Fibroblast of villous mesenchyme (primary cell): ENCODE measurements around the gene ZBTB5. TPM values are rescaled to one million over a fixed set of nuclear protein-coding genes. Genes with fewer than 3 reads are reported as not detected.
"Not testable (repeated sequence)": the region's sequence is repeated elsewhere in the genome, so short reads cannot be mapped to it uniquely, and the experiment has no call there.

ENCODE experiments used
- DNase-seq: peaks from one replicate; pipeline ENCODE4 v3.0.0-alpha.2; 2010; ENCODE audit warnings: low read depth
- H3K4me3 ChIP-seq: 2 replicates; pipeline ENCODE4 v1.5.1; 2011; ENCODE audit warnings: low read depth, mild to moderate bottlenecking, low read length
- total RNA-seq: library from RNA; depleted of rRNA; stranded (reverse); fragments of >200 nt; gene quantifications from 2 replicates; pipeline ENCODE4 v1.2.3, GENCODE V29; 2012
- TF ChIP-seq, protein P1 (sequence below): IDR thresholded peaks from 2 replicates; pipeline ENCODE4 v1.5.1; 2012; ENCODE audit warnings: low read depth, mild to moderate bottlenecking, low read length; ENCODE audit not compliant: insufficient read depth

Gene ZBTB5
- total RNA-seq, 1 donor = 12.5 TPM

DNA sequence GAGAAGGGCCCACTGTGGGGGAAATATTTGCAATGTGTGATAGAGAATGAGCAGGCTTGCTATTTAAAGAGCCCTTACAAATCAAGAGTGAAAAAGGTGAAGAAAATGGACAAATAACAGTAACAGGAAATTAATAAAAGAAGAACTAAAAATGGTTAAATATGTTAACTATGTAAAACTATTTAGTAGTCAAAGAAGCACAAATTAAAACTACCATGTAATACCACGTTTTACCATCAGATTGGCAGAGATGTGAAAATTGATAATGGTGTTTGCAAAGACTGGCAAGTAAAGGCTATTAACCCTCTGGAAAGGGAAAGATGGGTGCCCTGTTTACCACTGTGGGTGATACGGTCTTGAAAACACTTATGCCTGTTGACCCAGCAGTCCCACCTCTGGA, 65.9 kb downstream of the ZBTB5 start:
- no peak for DNase-seq
- no peak overlapping the region for H3K4me3 ChIP-seq
- TF ChIP-seq, protein P1, sequence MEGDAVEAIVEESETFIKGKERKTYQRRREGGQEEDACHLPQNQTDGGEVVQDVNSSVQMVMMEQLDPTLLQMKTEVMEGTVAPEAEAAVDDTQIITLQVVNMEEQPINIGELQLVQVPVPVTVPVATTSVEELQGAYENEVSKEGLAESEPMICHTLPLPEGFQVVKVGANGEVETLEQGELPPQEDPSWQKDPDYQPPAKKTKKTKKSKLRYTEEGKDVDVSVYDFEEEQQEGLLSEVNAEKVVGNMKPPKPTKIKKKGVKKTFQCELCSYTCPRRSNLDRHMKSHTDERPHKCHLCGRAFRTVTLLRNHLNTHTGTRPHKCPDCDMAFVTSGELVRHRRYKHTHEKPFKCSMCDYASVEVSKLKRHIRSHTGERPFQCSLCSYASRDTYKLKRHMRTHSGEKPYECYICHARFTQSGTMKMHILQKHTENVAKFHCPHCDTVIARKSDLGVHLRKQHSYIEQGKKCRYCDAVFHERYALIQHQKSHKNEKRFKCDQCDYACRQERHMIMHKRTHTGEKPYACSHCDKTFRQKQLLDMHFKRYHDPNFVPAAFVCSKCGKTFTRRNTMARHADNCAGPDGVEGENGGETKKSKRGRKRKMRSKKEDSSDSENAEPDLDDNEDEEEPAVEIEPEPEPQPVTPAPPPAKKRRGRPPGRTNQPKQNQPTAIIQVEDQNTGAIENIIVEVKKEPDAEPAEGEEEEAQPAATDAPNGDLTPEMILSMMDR = no peak

DNA sequence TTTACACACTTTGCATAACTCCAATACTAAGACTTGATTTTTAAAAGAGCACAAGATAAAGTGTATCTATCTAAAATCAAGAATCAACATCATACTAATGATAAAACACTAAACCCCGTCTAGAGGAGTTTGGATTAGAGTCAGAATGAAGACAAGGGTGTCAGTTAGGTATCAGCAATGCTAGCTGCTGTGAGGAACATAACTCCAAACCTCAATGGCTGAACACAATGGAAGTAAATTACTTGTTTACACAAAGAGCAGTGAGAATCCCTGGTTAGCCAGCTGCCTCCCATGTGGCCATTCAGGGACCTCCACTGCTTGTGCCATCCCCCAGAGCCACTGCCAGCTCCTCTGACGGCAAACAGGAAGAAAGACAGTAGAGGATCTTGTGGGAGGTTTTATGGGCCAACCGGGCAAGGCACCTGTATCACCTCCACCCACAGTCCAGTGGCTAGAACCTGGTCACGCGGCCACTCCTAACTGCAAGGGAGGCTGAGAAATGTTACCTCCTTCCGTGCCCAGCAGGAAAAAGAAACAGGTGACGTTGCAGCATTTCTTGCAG, 66.7 kb downstream of the ZBTB5 start:
- H3K4me3 ChIP-seq = no peak overlapping the region
- DNase-seq = no peak
- TF ChIP-seq, protein P1 = no peak

DNA sequence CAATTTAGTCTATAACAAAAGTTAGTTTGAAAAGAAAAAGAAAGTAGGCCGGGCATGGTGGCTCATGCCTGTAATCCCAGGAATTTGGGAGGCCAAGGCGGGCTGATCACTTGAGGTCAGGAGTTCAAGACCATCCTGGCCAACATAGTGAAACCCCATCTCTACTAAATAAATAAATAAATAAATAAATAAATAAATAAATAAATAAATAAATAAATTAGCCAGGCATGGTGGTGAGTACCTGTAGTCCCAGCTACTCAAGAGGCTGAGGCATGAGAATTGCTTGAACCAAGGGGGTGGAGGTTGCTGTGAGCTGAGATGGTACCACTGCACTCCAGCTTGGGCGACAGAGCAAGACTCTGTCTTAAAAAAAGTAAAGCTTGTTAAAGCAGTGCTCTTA, 67.3 kb downstream of the ZBTB5 start:
- DNase-seq, H3K4me3 ChIP-seq: not testable (repeated sequence)

DNA sequence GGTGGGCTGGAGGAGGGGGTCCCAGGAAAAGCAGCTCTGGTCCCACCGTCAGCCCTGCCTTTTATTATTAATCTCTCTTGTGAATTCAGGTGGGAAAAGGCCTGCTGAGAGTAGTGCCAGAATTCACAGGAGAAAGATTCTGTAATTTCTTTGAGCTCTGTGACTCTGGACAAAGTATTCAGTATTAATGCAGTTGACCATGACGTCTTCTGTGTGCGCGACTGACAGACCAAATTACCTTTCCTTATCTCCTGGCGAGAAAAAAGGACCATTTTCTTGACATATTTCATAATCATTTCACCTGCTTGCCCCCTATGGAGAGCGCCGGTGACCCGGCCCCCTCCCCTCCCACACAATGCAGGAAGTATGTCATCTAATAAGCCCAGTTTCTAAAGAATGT, 69.6 kb downstream of the ZBTB5 start:
- TF ChIP-seq, protein P1 = no peak
- DNase-seq = no peak
- H3K4me3 ChIP-seq = no peak overlapping the region

DNA sequence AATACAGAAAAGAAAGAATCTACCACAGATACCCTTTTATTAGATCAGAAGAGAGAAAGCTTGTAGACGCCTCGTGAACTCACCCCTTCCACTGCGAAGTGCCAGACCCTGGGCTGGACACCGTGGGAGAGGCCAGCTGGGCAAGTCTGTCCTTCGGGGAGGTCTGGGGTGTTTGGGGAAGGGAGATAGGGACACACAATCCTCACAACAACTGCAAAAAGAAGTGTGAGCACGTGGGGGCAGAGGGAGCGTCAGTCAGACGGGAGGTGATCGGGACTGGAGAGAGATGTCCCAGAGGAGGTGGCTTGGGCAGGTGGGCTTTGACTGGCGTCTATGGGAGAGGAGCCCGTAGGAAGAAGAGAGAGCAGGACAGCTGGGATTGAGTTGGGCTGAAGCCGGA, 70.0 kb downstream of the ZBTB5 start:
- TF ChIP-seq, protein P1 = no peak
- H3K4me3 ChIP-seq = no peak overlapping the region
- no peak for DNase-seq

DNA sequence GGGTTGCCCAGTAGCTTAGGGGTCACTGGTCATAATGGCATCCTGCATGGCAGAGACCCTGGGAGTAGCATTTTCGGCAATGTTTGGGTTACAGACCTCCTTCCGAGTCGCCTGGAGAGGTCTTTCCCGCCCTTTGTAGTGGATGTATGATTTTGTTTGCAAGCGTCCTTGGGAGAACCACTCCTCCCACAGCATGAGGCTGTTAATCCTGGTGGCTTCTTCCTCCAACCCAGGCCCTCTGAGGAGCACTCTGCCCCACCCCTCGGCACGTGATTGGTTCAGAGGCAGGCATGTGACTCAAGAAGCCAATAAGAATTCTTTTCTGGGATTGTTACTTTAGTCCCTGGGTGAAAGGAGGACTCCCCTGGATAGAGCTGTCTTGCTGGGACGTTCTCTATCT, 73.0 kb downstream of the ZBTB5 start:
- no peak overlapping the region for H3K4me3 ChIP-seq
- no peak for DNase-seq
- TF ChIP-seq, protein P1 = no peak

DNA sequence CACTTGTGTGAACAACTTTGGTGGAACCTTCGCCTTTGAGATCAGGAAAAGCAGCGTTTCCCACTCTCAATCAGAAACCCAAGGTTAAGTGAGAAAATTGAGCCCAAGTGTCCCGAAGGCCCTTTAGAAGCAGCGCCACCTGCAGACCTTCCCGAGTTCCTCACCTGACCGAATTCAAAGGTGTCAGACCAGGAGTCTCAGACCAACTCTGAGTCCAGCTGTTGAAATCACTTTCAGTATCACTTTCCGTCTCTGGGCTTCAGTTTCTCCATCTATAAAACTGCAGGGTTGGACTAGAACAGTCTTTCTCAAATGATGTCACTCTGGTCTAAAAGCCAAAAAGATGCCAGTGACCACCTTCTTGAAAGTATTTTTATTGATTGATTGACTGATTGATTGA, 74.5 kb downstream of the ZBTB5 start:
- no peak overlapping the region for H3K4me3 ChIP-seq
- DNase-seq = peak; percentile 15
- TF ChIP-seq, protein P1 = peak; percentile 37

Other genes with a start within 250 kb of the ZBTB5 start
- 142 and 154 TPM in 2 replicates for gene GRHPR, start 42.8 kb downstream of the ZBTB5 start, total RNA-seq
- 29.0 and 33.7 TPM in 2 replicates for gene POLR1E, start 20.5 kb upstream of the ZBTB5 start, total RNA-seq
- gene FBXO10, start 110.9 kb upstream of the ZBTB5 start, total RNA-seq = 16.1 and 16.4 TPM in 2 replicates
- gene TOMM5, start 127.1 kb upstream of the ZBTB5 start, total RNA-seq = 120 and 140 TPM in 2 replicates
- gene FRMPD1, start 185.5 kb upstream of the ZBTB5 start, total RNA-seq = under 0.01 TPM in 1 of 2 replicates, not detected in the other